NCI-H2196 treated with DMSO at 0.1 percent for 48 hours (cell line): ENCODE data around the gene FGFBP2.
"Not testable (repeated sequence)": the region's sequence is repeated elsewhere in the genome, so short reads cannot be mapped to it uniquely, and the experiment has no call there.

Source experiments
- DNase-seq: peaks from one replicate; lab custom pipeline; 2025; ENCODE audit not compliant: unreplicated experiment; lab: John Stamatoyannopoulos, UW

FGFBP2 gene

GRCh38 chr4:15931451-15932210, 31.3 kb downstream of the FGFBP2 start:
- DNase-seq, result no peak

DNA sequence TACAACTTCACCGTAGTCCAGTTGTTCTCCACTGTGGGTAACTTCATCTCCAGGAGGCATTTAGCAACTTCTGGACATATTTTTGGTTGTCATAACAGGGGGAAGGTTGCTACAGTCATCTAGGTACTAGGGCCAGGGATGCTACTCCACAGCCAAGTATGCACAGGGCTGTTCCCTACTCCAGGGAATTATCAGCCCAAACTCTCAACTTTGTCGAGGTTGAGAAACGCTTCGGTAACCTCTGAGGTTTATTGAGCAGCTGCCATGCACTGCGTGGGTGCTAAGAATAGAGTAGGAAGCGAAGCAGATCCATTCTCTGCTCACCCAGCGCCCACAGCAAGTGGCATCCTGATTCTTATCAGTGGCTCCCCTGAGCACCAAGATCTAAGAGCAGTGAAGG, 32.7 kb downstream of the FGFBP2 start:
- no peak for DNase-seq

- DNase-seq, result no peak
These were observed 33.4 kb downstream of the FGFBP2 start for GRCh38 chr4:15929540-15929939.

GRCh38 chr4:15928883-15929282, 34.1 kb downstream of the FGFBP2 start:
- no peak for DNase-seq

DNA sequence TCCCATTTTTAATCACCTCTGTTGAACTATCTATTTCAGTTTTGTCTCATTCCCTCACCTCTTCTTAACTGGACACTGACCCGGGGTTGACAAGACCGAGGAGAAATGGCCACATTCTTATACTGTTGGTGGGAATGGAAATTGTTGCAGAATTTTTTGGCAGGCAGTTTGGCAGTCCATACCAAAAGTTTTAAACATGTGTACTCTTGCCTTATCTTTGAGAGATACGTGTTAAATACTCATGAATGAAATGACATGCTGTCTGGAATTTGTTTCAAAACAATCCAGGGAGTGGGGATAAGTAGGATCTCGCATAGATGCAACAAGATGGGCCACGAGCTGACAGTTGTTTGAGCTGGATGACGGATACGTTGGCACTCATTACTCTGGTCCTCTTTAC, 36.5 kb downstream of the FGFBP2 start:
- DNase-seq, result no peak

DNA sequence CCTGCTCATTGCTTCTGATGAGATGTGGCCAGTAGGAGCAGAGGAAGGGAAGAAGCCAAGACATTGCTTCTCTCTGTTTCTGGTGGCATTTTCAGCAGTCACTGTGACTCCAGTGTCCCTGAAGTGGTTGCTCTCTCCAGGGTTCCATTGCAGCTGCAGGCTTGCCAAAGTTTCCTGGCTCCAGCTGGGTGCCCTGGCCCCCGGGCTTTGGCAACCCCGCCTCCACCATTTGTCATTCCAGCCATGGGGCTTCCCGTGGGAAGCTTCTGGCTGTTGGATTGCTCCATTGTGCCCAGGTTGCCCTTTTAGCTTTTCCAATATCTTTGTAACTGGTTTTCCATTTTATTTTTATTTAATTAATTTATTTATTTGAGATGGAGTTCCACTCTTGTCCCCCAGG, 37.1 kb downstream of the FGFBP2 start:
- no peak for DNase-seq

- DNase-seq, result no peak
These were observed 41.4 kb downstream of the FGFBP2 start for GRCh38 chr4:15921592-15921932.

- no peak for DNase-seq
These were observed 42.0 kb downstream of the FGFBP2 start for GRCh38 chr4:15920723-15921591.

- no peak for DNase-seq
These were observed 44.4 kb downstream of the FGFBP2 start for GRCh38 chr4:15918484-15919129.

DNA sequence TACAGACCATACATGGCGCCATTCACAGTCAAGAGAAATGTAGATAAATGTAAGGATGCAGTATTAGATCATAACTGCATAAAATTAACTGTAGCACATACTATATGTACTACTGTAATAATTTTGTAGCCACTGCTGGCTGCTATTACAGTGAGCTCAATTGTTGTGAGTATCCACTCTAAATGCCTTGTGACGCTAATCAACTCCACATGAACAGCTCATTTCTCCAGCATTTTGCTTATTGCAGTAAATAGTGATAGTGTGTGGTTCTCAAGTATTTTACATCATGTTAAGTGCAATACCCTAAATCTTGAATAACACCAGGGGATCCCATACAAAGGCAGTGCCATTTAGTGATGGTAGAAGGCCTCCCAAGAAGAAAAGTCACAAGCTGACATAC, 45.7 kb downstream of the FGFBP2 start:
- DNase-seq, result no peak

DNA sequence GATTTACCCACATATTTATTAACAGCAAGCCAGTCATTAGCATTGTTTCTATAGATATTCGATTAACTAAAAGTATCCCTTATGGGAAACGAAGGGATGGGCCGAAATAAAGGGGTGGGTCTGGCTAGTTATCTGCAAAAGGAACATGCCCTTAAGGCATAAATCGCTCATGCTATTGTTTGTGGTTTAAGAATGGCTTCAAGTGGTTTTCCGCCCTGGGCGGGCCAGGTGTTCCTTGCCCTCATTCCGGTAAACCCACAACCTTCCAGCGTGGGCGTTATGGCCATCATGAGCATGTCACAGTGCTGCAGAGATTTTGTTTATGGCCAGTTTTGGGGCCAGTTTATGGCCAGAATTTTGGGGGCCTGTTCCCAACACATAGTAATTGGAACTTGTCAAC, 46.6 kb downstream of the FGFBP2 start:
- DNase-seq, result not testable (repeated sequence)

- DNase-seq, result no peak
These were observed 48.2 kb downstream of the FGFBP2 start for GRCh38 chr4:15914736-15915135.

GRCh38 chr4:15914291-15914690, 48.7 kb downstream of the FGFBP2 start:
- DNase-seq, result no peak

DNA sequence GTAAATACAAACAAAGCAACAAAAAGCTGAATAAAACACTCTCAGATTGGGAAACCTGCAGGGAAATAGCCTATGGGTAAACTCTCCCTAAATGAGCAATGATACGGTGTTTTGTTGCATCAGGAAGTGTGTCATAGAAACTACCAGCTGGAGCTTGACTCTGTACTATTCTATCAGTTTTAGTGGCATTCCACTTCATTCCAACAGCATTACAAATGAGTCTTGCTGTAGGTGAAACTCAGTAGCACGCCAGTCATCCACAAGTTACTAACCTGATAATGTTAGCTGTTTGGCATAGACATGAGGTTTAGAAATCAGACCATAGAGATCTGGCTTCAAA, 49.4 kb downstream of the FGFBP2 start:
- no peak for DNase-seq

GRCh38 chr4:15912961-15913630, 49.9 kb downstream of the FGFBP2 start:
- DNase-seq, result no peak

GRCh38 chr4:15912236-15912635, 50.7 kb downstream of the FGFBP2 start:
- DNase-seq, result no peak
